Testis (tissue), 2 donors: ENCODE data around the gene METAP2.

ENCODE experiments used
- POLR2A ChIP-seq: fragments of 450-650 bp; IDR thresholded peaks from one replicate; pipeline ENCODE4 v1.6.1; 2017; ENCODE audit warnings: antibody characterized with exemption, mild to moderate bottlenecking, moderate library complexity
- TF ChIP-seq, protein P1 (sequence below), 3 experiments: fragments of 450-650 bp in 2 of 3; fragments of 200-600 bp in 1 of 3; sonication (generic) in 1 of 3; IDR thresholded peaks; one replicate each; pipeline ENCODE4 v1.5.1; 2016 to 2019; ENCODE audit warnings: antibody characterized with exemption in 3 of 3, mild to moderate bottlenecking in 2 of 3, moderate library complexity in 1 of 3

DNA sequence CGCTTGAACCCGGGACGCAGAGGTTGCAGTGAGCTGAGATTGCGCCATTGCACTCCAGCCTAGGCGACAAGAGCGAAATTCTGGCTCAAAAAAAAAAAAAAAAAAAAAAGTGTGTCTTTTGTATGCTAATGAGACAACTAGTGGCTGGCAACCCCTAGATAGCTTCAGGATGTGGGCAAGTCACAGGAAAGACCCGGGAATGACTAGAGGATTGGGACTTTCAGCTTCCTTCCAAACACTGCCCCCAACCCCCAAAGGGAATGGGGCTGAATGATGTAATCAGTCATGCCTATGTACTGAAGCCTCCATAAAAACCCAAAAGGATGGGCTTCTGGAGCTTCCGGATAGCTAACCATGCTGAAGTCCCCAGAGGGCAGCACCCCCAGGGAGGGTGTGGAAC is 48.7 kb downstream of the METAP2 start:
- TF ChIP-seq, protein P1, sequence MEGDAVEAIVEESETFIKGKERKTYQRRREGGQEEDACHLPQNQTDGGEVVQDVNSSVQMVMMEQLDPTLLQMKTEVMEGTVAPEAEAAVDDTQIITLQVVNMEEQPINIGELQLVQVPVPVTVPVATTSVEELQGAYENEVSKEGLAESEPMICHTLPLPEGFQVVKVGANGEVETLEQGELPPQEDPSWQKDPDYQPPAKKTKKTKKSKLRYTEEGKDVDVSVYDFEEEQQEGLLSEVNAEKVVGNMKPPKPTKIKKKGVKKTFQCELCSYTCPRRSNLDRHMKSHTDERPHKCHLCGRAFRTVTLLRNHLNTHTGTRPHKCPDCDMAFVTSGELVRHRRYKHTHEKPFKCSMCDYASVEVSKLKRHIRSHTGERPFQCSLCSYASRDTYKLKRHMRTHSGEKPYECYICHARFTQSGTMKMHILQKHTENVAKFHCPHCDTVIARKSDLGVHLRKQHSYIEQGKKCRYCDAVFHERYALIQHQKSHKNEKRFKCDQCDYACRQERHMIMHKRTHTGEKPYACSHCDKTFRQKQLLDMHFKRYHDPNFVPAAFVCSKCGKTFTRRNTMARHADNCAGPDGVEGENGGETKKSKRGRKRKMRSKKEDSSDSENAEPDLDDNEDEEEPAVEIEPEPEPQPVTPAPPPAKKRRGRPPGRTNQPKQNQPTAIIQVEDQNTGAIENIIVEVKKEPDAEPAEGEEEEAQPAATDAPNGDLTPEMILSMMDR (IDR thresholded peaks at IDR 0.05) = no peak
- no peak for TF ChIP-seq POLR2A
